ENCODE results near the gene CXCR2. TPM values are rescaled to one million over a fixed set of nuclear protein-coding genes. Genes with fewer than 3 reads are reported as not detected.

CXCR2 gene
- total RNA-seq, 6 donors from 2014 or later, result 0.79 to 25.8 (median 7.2) TPM

DNA sequence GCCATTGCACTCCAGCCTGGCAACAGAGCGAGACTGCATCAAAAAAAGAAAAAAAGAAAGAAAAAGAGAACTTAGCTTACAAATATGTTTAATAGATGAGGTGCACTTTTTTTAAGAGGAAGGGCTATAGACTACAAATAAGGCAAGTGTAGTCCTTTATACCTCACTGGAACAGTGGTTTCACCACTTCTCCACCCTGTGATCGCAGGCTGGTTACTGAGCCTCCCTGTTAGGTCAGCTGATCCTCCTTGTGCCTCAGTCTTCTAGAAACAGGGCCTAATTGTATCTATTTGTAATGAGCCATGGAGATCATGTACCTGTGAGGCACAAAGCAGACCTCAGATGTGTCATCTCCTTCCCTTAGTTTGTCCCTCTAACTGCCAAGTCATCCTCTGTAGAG, 4.5 kb downstream of the CXCR2 start:
- H3K4me1 ChIP-seq, result peaks cover 0 to 8% (median 0%) of the 10 kb centered on the region in 4 donors
- 91 to 93% methylated on average over 2 of the region's 2 CpGs for WGBS, 2 donors
- peak overlapping the region in 1 of 4 donors; percentile 12 for H3K4me3 ChIP-seq
- DNase-seq (no peak), ATAC-seq (ENCODE audit: low FRiP score in 2 of 2) (no peak)
- H3K27ac ChIP-seq, result peak overlapping the region in 2 of 4 donors; percentile 12 to 83
- no peaks in the 10 kb centered on the region for H3K27me3 ChIP-seq
- TF ChIP-seq EP300 (IDR thresholded peaks at IDR 0.05) (no peak), POLR2AphosphoS5 (IDR thresholded peaks at IDR 0.05) (no peak), POLR2A (IDR thresholded peaks at IDR 0.05) (no peak)
- TF ChIP-seq, protein P1, sequence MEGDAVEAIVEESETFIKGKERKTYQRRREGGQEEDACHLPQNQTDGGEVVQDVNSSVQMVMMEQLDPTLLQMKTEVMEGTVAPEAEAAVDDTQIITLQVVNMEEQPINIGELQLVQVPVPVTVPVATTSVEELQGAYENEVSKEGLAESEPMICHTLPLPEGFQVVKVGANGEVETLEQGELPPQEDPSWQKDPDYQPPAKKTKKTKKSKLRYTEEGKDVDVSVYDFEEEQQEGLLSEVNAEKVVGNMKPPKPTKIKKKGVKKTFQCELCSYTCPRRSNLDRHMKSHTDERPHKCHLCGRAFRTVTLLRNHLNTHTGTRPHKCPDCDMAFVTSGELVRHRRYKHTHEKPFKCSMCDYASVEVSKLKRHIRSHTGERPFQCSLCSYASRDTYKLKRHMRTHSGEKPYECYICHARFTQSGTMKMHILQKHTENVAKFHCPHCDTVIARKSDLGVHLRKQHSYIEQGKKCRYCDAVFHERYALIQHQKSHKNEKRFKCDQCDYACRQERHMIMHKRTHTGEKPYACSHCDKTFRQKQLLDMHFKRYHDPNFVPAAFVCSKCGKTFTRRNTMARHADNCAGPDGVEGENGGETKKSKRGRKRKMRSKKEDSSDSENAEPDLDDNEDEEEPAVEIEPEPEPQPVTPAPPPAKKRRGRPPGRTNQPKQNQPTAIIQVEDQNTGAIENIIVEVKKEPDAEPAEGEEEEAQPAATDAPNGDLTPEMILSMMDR (IDR thresholded peaks at IDR 0.05), result no peak
- H3K9me3 ChIP-seq, result no peaks in the 10 kb centered on the region
- no peaks in the 10 kb centered on the region for H3K36me3 ChIP-seq

DNA sequence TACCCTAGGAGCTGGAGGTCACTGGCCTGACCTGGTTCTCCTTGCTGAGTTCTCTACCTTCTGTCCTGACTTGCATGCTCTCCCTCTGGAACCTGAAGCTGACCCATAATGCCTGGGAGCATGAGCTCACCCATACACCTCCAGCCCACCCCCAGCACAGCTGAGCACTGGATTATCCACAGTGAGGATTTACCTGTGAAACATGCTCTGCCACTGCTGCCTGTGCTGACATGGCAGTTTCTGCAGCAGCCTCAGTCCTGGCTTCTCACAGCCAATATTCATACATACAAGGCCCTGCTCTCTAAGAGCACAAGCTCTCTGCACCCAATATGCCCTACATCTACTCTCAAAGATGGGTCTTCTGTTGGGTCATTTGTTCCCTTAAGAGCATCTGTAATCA, 5.0 kb downstream of the CXCR2 start:
- peak overlapping the region in 2 of 4 donors; percentile 12 to 83 for H3K27ac ChIP-seq
- peaks cover 0 to 5% (median 0%) of the 10 kb centered on the region in 4 donors for H3K4me1 ChIP-seq
- no peaks in the 10 kb centered on the region for H3K36me3 ChIP-seq
- no peak overlapping the region for H3K4me3 ChIP-seq
- H3K27me3 ChIP-seq, result no peaks in the 10 kb centered on the region
- TF ChIP-seq, protein P1 (IDR thresholded peaks at IDR 0.05), result no peak
- no peak for TF ChIP-seq POLR2AphosphoS5 (IDR thresholded peaks at IDR 0.05)
- TF ChIP-seq POLR2A (IDR thresholded peaks at IDR 0.05), result no peak
- TF ChIP-seq EP300 (IDR thresholded peaks at IDR 0.05), result no peak
- no peak for ATAC-seq (ENCODE audit: low FRiP score in 2 of 2)
- H3K9me3 ChIP-seq, result no peaks in the 10 kb centered on the region
- DNase-seq, result no peak

DNA sequence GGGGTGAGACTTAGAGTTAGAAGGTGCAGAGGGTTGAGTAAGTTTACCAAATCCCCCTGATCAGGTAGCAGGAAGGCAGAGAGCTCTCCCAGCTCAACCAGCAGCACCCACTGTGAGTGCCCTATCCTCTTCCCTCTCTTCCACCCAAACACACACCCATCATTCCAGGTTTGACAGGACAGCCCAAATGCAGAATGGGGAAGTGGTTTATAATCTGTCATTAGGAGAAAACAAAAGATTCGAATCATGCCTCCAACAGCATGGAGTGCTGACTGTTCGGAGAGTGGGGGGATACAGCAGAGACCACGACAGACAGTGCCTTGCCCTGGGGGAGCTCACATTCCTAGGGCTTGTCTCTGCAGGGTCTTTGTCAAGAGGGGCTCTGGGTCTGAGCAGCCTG, 11.7 kb downstream of the CXCR2 start:
- Histone ChIP-seq H3K4me1 (no peaks in the 10 kb centered on the region), H3K27me3 (no peaks in the 10 kb centered on the region), H3K9me3 (no peaks in the 10 kb centered on the region), H3K36me3 (no peaks in the 10 kb centered on the region), H3K27ac (peak overlapping the region in 1 of 4 donors; percentile 64), H3K4me3 (no peak overlapping the region)
- DNase-seq, result no peak
- ATAC-seq (ENCODE audit: low FRiP score in 2 of 2), result peak in 1 of 2 donors; percentile 10
- no peak for TF ChIP-seq EP300 (IDR thresholded peaks at IDR 0.05)
- no peak for TF ChIP-seq POLR2AphosphoS5 (IDR thresholded peaks at IDR 0.05)
- TF ChIP-seq, protein P1 (IDR thresholded peaks at IDR 0.05), result no peak
- no peak for TF ChIP-seq POLR2A (IDR thresholded peaks at IDR 0.05)
- WGBS, 2 donors, result 36 to 49% methylated on average over 3 of the region's 3 CpGs

DNA sequence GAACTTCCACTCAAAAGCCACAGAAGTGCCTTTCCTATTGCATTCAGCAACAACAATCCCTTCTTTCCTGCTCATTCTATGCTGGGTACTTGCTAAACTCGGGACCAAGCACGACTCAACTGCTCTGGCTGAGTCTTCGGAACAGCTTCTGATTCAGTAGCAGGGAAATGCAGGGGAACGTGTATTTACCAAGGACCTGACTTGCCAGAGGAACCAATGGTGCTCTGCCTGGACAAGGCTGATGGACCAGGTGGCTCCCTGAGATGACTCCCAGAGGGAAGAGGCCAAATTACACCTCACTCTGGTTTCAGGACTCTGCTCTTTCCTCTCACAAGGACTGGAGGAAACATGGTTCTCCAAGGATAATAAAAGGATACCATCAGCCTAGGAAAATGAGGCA, 12.2 kb downstream of the CXCR2 start:
- H3K27me3 ChIP-seq, result no peaks in the 10 kb centered on the region
- no peak overlapping the region for H3K4me3 ChIP-seq
- WGBS, 2 donors, result 55 to 83% methylated on average over 4 of the region's 4 CpGs

More for the DNA sequence above, 12.2 kb downstream of the CXCR2 start:
- peak overlapping the region in 1 of 4 donors; percentile 64 for H3K27ac ChIP-seq
- H3K36me3 ChIP-seq, result no peaks in the 10 kb centered on the region
- TF ChIP-seq EP300 (IDR thresholded peaks at IDR 0.05) (no peak), POLR2AphosphoS5 (IDR thresholded peaks at IDR 0.05) (no peak), POLR2A (IDR thresholded peaks at IDR 0.05) (no peak)
- TF ChIP-seq, protein P1 (IDR thresholded peaks at IDR 0.05), result no peak
- ATAC-seq (ENCODE audit: low FRiP score in 2 of 2), result no peak
- H3K9me3 ChIP-seq, result no peaks in the 10 kb centered on the region
- no peaks in the 10 kb centered on the region for H3K4me1 ChIP-seq
- DNase-seq, result no peak
